NCI-H2081 treated with DMSO at 0.1 percent for 48 hours (cell line): ENCODE results near the gene FAM20C.
"Not testable (repeated sequence)": the region's sequence is repeated elsewhere in the genome, so short reads cannot be mapped to it uniquely, and the experiment has no call there.

Source experiments
- DNase-seq: peaks from one replicate; lab custom pipeline; 2025; lab: John Stamatoyannopoulos, UW

The FAM20C gene

DNA sequence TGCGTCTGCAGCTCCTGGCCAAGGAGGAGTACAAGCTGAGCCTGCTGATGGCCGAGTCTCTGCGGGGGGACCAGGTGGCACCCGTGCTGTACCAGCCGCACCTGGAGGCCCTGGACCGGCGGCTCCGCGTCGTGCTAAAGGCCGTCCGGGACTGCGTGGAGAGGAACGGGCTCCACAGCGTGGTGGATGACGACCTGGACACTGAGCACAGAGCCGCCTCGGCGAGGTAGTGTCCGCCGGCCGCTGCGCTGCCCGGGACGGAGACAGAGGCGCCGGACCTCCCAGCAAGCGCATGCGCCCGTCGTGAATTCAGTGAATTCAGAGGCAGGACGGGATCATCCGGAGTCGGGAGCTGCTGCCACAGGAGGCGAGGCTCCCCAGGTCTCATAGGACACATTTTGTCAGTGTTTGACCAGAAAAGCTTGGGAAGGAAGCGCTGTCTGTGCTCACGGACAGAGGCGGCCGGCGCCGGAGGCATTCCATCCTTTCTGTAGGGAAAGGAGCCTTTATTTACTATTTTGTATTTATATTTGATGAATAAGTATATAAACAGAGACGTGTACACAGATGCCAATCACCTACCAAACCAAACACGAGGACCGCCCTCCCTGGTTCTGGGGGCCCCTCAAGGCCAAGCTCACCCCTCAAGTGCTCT, 67.5 kb downstream of the FAM20C start:
- no peak for DNase-seq

DNA sequence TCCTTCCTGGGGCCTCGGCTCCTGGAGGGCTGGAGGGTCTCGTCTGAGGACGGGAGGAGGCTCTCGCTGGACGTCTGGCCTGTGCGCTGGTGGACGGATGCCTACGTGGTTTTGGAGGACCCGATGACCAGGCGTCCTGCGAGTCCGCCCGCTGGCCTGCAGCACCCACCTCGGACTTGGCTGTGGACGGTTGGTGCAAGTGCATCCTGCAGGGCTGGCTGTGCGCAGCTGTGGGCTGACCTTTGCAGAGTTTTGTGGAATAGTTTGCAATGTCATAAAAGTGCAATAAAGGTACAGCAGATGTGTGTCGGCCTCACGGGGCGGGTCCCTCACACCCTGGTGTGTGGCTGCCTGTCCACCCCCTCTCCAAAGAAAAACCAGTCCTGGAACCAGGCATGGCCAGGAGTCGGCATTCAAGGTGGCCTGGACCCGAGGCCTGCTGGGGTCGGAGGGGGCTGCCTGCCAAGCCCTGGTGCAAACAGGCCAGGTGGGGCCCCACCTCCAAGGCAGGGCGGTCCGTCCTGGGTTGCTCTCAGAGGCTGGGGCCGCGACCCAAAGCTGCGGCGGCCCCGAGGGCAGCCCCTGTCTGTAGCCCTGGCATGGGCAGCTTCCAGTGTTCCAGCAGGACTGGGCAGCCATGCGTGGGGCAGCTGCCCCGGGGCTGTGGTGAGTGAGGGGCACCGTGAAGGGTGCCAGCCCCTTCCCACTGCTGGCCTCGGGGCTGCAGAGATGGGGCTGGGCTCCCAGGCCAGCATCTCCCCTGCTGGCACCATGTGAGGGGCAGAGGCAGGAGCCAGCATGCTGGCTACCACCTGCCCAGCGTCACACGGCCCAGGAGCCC, 68.3 kb downstream of the FAM20C start:
- DNase-seq: no peak

DNA sequence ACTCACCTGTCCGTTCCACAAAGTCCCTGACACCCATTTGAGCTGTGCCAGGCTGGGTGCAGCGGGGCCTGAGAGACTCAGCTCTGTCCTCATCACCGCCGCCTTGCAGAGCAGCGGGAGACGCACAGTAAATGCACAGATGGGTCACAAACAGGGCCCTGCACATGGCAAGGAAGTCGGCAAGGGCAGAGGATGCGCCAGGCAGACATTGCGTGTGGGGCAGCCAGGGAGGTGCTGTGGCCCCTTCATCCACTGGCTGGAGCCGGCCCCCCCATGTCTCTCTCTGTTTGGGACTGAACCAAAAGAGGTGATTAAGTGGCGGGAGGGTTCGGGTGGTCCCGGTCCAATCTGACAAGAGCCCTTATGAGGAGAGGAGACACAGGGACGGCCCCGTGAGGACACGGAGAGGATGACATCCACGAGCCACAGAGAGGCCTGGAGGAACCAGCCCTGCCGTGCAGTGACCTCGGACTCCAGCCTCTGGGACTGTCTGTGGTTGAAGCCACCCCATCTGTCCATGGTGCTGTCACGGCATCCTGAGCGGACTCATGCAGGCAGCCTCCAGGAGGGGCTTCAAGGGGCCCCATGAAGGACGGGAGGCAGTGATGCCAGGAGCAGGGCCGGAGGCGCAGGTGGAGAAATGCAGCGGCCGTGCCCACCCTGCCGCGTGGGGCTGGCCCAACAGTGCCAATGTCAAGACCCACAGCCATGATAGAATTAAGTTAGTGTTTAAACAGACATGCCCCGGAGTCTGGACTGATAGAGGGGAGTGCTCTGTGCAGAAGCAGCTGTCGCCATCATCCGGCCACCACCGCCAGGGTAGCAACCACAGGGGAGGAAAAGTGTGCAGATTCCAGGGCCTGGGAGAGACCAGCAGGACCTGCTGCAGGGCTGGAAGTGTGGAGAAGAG, 69.2 kb downstream of the FAM20C start:
- no peak for DNase-seq

DNA sequence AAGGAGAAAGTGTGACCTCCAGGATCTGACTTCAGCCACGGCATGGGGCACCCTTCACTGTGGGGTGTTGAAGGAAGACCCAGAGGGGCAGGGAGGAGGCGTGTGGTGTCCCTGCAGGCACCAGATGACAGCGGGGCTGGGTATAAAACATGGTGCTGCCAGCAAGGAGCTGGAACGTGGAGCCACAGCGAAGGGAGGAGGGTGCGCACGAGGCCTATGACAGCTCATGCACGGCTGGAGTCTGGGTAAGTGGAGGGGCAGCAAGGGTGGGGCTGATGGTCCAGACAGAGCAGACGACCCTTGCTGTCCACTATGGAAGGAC, 69.8 kb downstream of the FAM20C start:
- no peak for DNase-seq

DNA sequence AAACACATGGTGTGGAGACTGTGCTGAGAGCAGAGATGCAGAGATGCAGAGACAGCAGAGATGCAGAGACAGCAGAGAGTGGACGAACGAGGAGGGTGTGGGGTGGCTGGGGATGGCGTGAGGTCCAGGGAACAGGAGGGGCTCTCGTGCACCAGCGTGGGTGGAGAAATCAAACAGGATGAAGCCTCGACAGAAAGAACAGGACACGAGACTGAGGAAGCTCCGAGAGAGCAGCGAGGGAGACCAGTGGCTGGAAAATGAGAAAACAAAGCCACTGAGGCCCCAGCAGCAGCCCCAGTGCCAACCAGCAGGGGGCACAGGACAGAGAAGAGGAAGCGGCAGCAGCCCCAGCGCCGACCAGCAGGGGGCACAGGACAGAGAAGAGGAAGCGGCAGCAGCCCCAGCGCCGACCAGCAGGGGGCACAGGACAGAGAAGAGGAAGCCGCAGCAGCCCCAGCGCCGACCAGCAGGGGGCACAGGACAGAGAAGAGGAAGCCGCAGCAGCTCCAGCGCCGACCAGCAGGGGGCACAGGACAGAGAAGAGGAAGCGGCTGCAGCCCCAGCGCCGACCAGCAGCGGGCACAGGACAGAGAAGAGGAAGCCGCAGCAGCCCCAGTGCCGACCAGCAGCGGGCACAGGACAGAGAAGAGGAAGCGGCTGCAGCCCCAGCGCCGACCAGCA, 70.4 kb downstream of the FAM20C start:
- DNase-seq: not testable (repeated sequence)

DNA sequence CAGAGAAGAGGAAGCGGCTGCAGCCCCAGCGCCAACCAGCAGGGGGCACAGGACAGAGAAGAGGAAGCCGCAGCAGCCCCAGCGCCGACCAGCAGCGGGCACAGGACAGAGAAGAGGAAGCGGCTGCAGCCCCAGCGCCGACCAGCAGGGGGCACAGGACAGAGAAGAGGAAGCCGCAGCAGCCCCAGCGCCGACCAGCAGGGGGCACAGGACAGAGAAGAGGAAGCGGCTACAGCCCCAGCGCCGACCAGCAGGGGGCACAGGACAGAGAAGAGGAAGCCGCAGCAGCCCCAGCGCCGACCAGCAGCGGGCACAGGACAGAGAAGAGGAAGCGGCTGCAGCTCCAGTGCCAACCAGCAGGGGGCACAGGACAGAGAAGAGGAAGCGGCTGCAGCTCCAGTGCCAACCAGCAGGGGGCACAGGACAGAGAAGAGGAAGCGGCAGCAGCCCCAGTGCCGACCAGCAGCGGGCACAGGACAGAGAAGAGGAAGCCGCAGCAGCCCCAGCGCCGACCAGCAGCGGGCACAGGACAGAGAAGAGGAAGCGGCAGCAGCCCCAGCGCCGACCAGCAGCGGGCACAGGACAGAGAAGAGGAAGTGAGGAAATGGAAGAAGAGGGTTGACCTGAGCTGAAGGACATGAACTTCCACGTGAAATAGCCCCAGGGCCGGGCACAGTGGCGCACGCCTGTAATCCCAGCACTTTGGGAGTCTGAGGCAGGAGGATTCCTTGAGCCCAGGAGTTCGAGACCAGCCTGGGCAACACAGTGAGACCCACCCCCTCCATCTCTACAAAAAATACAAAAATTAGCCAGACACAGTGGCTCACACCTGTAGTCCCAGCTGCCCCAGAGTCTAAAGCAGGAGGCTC, 71.3 kb downstream of the FAM20C start:
- not testable (repeated sequence) for DNase-seq

DNA sequence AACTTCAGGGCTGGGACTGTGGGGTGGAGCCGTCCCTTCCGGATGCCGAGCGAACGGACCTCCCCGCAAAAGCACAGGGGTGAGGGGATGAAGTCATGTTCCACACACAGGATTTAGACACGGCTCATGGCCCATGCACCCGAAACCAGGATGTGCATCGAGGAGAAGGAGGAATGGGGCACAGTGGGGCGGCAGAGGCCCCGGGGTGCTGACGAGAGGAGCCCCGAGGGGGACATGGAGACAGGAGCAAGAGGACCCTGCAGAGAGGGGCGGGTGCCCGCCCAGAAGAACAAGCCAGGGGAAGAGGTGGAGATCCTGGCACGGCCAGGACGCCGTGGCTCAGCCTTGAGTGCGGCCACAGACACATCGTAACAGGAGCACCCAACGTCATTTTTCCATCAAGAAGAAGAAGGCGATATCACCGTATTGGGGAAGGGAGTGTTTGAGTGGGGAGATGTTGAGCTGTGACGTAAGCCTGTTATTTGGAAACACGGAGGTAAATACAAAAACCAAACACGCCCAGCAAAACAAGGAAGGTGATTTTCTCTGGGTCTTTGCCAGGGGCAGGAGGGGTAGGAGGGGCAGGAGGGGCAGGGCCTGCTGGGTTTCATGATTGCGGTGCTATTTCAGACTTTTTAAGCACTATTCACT, 72.3 kb downstream of the FAM20C start:
- no peak for DNase-seq

DNA sequence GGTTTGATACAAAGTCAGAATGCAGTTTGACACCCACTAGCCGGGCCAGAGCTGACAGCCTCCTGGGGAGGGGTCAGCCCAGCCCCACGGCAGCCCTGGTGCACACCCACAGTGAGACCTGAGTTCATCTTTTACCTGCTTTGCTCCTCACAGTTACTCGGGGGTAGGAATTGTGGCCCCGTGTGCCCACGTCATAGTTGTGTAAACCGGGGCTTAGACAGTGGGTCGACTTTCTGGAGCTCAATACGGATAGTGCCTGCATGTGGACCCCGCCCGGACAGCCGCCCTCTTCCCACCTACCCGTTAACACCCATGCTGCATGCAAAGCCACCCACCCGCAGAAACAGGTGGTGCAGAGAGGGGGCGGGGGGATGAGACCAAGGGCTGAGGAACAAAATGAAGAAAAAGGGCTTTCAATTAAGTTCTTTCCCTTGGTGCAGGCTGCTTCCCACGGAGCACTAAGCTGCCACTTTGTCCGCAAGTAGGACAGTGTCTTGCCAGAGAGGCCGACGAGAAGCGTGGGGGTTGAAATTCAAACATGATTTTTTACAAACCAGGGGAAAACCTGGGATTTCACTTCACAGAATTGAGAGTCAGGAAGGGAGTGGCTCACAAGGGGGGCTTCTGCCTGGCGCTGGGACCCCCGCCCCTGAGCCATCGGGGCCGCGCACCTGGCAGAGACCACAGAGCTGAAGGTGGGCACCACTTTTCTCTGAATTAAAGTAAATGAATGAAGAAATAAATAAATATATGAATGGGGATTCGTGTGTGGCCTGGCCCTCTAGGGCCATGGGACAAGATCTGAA, 73.0 kb downstream of the FAM20C start:
- no peak for DNase-seq

DNA sequence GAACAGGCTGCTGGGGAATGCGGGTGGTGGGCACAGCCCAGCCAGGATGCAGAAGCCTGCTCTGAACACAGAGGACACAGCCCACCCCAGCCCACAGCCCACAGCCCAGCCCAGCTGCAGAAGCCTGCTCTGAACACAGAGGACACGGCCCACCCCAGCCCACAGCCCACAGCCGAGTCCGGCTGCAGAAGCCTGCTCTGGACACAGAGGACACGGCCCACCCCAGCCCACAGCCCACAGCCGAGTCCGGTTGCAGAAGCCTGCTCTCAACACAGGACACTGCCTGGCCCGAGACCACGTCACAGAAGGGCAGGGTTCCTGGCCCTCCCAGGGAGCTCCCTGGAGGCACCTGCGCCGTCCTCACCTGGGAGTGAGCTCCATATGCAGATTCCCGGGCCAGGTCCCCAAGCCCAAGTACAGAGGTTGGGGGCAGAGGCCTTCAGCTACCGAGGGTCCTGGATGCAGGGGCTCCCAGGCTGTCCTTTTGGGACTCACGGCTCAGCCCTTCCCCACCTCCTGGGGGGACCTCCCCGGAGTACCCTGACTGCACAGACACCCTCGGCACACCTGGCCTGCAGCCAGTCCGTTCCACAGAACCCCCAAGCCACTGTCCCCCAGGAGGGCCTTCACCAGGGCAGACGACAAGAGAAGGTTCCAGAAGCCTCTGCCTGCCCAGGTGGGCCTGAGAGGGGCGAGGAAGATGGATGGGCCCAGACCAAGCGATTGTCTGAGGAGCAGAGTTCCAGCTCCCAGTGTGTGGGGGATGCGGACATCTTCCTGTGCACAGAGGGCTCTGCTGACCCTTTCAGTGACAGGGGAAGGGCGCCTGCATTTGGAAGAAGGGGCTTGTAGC, 73.9 kb downstream of the FAM20C start:
- no peak for DNase-seq

DNA sequence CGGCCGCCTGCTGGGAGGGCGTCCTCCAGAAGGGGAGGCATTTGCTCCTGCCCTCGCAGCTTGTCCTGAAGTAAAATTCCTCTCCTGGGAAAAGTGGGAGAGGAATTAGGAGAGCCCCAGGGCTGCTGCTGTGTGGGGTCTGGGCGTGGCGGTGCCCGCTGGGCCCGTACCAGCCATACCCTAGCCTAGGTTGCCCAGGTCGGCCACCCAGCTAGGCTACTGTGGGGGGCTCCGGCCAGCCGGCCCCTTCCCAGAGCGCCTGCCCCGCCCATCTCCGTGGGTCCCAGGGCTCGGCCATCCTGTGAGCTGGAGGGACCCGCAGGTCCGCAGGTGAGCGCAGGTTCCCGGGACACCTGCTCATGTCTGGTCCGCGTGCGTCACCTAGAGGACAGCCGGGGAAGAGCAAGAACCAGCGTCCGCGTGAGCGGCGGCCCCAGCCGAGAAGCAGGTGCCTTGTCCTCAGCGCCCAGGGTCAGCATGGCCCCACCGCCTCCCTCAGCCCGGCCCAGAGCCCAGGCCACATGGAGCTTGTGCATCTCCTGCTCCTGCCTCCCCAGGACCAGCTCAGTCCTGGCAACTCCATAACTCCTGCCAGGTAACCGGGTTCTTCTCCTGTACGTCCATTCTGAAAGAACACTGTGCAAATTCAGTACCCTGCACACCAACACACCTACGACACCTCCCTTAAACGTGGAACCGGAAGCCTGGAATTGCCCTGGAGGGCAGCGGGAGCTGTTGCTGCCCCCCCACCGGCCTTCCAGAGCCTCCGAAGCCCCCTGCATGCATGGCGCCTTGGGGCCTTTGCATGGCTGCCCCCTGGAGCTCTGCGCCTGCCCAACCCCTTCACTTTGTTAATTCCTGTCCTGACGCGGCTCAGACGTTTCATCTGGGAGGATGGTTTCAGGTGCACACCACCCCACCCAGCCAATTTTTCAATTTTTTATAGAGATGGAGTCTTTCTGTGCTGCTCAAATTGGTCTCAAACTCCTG, 74.8 kb downstream of the FAM20C start:
- no peak for DNase-seq

DNA sequence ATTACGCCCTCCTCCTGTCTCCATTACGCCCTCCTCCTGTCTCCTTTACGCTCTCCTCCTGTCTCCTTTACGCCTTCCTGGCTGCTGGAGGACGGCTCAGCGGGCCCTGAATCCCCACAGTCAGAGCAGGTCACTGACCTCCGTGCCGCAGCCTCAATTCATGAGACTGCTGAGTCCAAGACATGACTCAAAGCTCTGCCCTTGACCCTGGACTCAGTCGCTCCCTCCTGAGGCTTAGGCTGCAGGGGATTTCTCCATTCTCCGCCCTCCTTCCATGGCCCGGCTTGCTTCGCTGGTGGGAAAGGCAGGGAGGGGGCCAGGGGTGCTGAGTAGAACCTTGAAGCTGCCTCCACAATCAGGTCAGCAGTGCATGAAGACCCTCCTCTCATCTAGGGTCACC, 76.6 kb downstream of the FAM20C start:
- DNase-seq: no peak

DNA sequence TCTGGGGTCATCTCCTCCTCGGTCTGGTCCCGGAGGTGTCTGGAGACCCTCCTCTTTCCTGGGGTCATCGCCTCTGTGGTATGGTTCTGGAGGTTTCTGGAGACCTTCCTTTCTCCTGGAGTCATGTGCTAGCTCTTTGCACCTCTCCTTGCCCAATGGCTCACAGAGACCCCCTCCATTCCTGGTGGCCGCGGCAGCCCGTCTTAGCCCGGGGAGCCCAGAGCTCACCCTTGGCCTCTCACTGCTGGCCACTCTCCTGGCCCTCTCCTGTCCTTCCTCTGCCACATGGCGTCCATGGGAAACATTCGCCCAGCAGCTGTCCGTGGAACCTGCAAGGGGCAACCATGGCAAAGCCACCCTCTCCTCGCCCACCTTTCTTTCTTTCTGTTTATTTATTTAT, 77.3 kb downstream of the FAM20C start:
- no peak for DNase-seq

DNA sequence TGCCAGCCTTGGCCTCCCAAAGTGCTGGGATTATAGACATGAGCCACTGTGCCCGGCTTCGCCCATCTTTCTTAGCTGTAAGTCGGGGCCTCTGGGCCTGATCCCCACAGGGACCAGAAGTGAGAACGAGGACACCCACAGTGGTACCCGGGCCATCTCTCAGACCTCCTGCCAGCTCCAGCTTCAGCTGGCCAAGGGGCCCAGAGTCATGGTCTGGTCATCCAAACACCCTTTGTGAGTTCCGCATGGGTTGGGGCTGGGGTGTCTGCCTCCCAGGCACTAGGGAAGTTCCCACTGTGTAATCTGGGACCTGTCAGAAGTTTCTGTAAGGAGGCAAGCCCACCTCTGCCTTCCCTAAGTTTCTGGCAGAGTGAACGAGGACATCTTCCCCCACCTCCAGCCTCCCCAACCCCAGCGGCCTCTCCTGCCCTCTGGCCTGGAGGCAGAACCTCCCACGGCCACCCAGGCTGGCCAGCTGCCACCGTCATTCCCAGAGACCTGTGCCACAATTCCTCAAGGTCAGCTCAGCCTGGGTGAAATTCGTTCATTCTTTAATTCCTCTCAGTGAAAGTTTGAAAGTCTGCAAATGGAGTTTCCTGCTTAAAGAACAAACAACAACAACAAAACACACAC, 78.1 kb downstream of the FAM20C start:
- DNase-seq: no peak

DNA sequence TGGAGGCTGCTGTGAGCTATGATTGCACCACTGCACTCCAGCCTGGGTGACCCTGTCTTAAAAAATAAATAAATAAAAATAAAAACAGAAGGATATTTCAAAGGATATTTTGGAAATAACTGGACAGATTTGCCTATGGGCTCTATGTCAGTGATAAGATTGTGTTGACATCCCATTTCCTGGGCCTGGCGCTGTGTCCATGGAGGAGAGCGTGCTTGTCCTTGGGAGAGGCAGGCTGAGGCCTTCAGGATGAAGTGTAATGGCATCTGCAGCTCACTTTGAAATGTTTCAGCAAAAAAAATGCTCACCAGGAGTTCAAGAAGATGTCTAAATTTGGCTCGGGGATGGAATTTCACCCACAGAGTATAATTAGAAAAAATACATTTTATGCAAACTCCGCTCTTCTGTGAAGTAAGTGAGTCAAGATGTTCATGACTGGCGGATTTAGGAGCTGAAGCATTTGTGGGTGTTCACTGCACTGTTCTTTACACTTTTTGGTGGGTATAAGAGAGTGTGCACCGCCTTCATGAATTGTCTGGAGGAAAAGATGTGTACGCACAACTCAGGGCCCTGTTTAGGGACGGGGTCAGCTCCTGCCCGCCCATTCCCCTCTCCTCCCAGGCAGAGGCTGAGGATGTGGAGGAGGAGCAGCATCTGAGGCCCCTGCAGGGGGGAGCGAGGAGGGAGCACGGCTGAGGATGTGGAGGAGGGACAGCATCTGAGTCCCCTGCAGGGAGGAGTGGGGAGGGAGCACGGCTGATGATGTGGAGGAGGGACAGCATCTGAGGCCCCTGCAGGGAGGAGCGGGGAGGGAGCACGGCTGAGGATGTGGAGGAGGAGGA, 79.1 kb downstream of the FAM20C start:
- no peak for DNase-seq

DNA sequence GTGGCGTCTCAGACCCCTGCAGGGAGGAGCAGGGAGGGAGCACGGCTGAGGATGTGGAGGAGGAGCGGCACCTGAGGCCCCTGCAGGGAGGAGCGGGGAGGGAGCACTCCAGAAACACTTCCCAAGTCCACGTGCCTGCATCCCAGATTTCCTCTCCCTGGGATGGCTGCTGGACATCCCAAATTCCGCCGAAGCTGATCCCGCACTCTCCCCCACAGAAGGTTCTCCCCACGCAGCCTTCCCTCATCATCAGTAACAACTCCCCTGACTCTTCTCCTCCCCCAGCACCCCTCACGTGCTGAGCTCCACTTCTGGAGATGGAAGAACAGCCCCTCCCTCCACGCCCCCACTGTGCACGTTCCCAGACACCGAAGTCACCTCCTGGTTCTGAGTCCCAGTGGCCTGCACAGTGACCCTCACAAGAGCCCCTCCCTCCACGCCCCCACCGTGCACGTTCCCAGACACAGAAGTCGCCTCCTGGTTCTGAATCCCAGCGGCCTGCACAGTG, 79.8 kb downstream of the FAM20C start:
- no peak for DNase-seq

DNA sequence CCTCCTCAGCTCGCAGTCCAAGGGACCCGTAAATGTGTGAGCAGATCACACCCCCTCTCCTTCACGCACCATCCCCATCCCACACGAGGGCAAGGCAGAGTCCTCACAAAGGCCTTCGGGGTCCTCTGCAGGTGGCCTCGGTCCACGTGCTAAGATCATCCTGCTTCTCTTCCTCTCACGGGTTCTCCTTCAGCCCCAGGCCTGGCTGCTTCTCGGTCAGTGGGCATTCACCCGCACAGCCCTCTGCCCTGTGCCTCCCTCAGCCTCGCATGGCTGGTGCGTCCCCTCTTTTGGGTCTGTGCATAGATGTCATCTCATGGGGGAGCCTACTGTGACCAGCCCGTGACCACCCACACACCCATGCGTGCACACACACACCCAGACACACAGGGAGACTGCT, 80.3 kb downstream of the FAM20C start:
- DNase-seq: no peak
